ENCODE data around the gene RICTOR.

The RICTOR gene

GRCh38 chr5:38938973-38939372, 135.2 kb downstream of the RICTOR start:
- DNase-seq (ENCODE audit: low read depth) = no peak

DNA sequence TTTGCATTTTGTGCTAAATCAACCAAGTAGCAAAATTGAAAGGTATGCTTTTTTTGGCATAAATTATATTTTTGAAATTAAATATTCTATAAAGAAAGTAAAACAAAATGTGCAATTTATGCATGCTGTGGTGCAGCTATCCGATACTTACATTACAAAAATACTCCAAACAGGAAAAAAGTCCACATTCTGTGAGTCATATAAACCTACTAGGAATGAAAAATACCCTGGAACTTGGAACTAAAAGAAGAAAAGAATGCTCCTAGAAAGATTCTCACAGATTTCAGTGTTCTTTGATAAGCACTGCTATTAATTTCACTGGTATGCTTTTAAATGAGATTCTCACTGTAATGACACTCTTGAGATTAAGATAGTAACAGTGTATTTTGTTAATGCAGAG, 135.8 kb downstream of the RICTOR start:
- no peak for DNase-seq (ENCODE audit: low read depth)

- DNase-seq (ENCODE audit: low read depth) = no peak
These were observed 137.9 kb downstream of the RICTOR start for GRCh38 chr5:38936269-38936668.

DNA sequence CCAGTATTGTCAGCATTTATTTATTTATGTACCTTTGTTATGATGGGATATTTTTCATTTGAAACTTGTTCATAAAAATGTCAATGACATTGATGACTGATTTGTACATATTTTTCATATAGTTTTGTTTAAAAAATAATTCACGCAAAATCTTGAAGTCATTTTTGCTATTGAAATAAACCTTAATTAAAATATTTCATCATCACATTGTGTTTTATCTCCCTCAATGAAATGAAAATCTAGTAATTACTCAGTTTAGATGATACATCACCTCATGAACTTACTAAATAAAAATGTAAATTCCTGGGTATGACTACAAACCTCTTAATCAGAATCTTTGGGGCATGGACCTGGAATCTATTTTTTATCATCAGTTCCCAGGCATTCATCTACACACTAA, 138.8 kb downstream of the RICTOR start:
- no peak for DNase-seq (ENCODE audit: low read depth)

DNA sequence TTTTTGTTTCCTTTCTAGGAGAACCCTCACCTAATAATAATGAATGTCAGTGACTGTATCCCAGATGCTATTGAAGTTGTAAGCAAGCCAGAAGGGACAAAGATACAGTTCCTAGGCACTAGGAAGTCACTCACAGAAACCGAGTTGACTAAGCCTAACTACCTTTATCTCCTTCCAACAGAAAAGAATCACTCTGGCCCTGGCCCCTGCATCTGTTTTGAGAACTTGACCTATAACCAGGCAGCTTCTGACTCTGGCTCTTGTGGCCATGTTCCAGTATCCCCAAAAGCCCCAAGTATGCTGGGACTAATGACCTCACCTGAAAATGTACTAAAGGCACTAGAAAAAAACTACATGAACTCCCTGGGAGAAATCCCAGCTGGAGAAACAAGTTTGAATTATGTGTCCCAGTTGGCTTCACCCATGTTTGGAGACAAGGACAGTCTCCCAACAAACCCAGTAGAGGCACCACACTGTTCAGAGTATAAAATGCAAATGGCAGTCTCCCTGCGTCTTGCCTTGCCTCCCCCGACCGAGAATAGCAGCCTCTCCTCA, 141.3 kb downstream of the RICTOR start:
- DNase-seq (ENCODE audit: low read depth) = no peak

- no peak for DNase-seq (ENCODE audit: low read depth)
These were observed 142.5 kb downstream of the RICTOR start for GRCh38 chr5:38931731-38932130.

- no peak for DNase-seq (ENCODE audit: low read depth)
These were observed 144.4 kb downstream of the RICTOR start for GRCh38 chr5:38929838-38930237.

DNA sequence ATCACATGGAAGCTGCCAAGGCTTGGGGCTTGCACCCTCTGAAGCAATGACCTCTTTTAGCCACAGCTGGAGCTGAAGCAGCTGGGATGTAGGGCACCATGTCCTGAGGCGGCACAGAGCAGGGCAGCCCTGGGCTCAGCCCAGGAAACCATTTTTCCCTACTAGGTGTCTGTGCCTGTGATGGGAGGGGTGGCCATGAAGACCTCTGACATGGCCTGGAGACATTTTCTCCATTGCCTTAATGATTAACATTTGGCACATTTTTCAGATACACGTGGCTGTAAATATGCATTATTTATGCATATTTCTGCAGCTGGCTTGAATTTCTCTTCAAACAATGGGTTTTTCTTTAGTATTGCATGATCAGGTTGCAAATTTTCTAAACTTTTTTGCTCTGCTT, 146.7 kb downstream of the RICTOR start:
- no peak for DNase-seq (ENCODE audit: low read depth)

DNA sequence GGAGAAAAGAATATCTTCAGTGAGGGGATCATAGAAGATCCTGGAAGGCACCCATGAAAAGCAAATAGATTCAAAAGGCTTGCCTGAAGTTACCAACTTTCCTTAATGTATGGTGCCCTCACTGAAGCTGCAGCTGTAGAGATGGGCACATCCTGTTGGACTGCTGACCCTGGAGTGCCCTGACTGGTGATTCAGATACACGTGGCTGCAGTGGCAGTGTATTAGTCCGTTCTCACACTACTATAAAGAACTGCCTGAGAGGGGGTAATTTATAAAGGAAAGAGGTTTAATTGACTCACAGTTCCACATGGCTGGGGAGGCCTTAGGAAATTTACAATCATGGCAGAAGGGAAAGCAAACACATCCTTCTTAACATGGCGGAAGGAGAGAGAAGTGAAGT, 148.1 kb downstream of the RICTOR start:
- DNase-seq (ENCODE audit: low read depth) = no peak

DNA sequence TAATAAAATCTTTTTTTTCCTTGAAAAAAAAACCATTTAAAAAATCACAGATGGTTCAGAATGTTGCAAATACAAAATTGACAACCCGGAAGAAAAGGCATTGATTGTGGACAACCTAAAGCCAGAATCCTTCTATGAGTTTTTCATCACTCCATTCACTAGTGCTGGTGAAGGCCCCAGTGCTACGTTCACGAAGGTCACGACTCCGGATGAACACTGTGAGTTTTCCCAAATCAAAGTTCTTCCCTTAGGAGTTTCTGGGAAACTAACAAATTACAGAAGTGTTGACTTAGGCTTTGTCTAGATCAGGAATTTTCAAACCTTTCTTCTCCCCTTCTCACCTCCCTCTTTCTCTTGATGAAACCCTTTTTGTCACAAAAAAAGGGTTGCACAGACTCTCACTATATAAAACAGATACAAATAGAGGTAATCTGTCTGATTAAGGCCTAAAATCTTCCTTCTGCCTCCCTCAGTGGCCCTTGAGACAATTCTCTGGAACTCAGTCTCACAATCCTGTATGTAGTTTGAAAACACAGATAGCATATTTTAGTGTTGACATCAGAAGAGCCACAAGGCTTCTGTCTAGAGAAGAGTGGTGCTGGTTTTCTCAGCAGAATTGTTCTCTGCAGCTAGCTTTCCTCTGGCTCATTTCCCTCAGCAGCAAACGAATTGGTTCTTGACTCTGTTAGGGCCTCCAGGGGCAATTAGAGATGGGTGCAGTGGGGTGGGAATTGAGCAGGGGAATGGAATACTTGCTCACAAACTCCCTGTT, 148.9 kb downstream of the RICTOR start:
- no peak for DNase-seq (ENCODE audit: low read depth)

DNA sequence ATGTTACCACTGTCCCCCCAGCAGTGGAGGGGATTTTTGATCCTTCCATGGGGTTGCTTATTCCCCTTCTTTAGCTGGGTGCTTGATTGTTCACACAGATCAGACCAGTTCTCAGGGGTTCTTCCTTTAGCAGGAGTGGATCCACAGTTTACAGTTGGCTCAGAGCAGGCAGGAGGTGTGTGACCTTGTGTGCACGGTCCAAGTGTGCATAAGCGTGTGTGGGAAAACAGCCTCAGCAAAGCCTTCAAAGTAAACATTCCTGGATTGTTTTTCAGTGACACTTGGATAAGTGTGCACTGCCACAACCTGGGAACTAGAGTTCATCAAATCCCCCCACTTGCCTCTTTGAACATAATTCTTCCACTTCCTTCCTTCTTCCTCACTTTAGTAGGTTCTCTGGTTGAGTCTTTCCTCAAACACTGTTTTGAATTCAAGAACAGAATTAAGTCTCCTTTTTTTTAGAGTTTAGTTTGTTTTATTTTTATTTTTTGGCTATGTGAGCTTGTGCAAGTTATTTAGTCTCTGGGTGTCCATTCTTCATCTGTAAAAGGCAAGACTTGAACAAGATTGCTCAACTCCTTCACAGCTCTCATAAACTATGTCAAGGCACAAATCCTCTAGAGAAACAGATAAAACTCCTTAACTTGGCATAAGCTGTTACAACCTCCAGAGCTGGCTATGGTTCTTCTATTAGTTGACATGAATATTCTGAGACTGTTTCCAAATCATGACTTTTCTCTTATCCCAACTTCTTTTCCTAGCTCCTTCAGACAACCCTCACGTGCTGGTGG, 150.3 kb downstream of the RICTOR start:
- DNase-seq (ENCODE audit: low read depth) = no peak

GRCh38 chr5:38922199-38922598, 152.0 kb downstream of the RICTOR start:
- no peak for DNase-seq (ENCODE audit: low read depth)

DNA sequence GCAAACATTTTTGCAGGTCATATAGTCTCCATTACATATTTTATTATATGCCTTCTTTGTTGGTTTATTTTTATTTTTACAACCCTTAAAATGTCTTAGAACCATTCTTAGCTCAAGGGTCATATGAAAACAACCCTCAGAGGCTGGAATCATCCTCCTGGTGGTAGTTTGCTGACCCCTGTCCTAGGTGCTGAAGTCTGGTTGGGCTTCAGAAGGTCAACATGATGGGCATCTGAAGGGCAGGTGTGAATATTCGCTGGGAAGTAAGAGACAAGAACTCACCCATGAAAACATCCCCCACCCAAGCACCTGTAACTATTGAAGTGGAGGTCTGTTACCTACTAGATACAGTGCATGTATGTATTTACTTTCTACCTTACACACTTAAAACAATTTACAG, 153.0 kb downstream of the RICTOR start:
- no peak for DNase-seq (ENCODE audit: low read depth)

DNA sequence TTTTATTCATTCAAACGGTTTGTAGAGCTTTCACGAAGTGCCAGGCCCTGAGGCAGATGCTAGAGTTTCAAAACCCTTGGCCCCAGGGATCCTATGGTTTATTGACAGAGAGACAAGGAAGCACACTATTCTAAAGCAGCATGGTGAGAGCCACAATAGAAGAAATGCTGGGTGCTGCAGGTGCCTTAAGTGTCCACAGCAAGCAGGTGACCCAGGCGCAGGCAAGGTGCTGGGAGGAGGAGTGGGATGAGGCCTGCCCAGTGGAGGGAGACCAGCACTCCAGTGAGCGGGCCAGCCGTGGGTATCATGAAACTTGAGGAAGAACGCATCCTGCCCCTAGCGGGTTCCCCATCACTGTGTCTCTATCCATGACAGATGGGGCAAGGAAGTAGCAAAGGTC, 157.4 kb downstream of the RICTOR start:
- DNase-seq (ENCODE audit: low read depth) = no peak

GRCh38 chr5:38913714-38914113, 160.5 kb downstream of the RICTOR start:
- no peak for DNase-seq (ENCODE audit: low read depth)

DNA sequence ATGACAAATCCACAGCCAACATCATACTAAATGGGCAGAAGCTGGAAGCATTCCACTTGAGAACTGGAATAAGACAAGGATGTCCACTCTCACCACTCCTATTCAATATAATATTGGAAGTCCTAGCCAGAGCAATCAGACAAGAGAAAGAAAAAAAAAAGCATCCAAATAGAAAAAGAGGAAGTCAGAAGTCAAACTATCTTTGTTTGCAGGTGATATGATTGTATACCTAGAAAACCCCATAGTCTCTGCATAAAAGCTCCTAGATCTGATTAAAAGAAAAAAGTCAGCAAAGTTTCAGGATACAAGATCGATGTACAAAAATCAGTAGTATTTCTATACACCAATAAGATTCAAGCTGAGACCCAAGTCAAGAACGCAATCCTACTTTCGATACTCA, 162.3 kb downstream of the RICTOR start:
- DNase-seq (ENCODE audit: low read depth) = no peak

DNA sequence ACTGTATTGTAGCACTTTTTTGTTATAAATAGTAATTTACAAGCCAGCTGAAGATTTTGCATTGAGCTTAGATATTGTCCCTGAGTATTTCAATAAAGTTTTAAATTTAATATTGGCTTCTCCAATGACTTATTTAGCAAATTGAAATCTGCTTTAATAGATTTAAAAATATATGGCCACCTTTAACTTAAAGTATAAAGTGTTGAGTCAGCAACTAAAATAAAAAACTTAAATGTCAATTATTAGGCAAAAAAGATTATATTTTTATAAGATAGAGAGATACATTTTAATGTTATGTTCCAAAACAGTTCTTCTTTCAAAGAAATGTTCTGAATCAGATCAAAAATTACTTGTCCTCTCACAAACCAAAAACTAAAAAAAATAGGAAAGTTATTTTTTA, 167.7 kb downstream of the RICTOR start:
- DNase-seq (ENCODE audit: low read depth) = no peak

DNA sequence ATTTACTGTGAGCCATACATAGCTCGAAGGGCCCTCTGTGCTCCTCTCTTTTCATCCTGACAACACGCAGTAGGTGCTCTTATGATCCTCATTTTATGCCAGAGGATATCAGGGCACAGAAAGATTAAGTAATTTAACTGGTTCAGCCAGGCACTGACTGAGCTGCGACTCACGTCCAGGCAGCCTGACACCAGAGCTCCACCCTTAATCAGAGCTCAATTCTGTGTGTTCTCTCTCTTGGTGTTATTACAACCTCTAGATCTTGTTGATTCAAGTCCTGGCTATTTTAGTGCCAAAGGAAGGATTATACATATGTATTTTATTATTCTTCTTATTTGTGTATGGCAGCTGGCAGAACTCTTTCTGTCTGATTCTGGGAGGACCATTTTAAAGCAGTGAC, 168.7 kb downstream of the RICTOR start:
- no peak for DNase-seq (ENCODE audit: low read depth)

DNA sequence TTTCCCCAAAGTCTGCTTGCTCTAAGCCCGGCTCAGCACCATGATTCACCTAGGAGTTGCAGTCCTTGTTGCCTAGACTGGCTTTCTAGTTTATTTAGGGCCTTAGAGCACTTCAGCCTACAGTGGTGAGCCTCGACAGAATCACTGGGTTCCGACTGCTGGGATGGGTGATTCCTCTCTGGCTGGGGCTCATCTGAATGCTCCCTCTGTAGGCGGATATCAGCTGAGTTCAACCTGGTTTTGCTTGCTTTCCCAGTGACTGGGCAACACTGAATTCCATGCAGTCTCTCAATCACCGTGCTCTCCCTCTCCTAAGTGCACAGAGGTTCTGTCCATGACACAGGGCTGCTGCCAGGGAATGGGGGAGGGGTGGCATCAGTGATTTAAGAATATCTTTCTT, 174.3 kb downstream of the RICTOR start:
- no peak for DNase-seq (ENCODE audit: low read depth)

DNA sequence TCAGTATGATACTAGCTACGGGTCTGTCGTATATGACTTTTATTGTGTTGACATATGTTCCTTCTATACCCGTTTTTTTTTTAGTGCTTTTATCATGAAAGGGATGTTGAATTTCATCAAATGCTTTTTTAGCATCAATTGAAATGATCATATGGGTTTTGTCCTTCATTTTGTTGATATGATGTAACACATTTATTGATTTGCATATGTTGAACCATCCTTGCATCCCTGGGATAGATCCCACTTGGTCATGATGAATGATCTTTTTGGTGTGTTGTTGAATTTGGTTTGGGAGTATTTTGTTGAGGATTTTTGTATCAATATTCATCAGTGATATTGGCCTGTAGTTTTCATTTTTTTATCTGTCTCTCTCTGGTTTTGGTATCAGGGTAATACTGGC, 177.4 kb downstream of the RICTOR start:
- DNase-seq (ENCODE audit: low read depth) = no peak

GRCh38 chr5:38892363-38892762, 181.8 kb downstream of the RICTOR start:
- DNase-seq (ENCODE audit: low read depth) = no peak

GRCh38 chr5:38891563-38891962, 182.6 kb downstream of the RICTOR start:
- no peak for DNase-seq (ENCODE audit: low read depth)

GRCh38 chr5:38889424-38889823, 184.8 kb downstream of the RICTOR start:
- DNase-seq (ENCODE audit: low read depth) = no peak

Data from activated T-helper 1 cell treated with Interleukin-2 at 50 U/mL for 16 hours (primary cell).